Measurements from ENCODE around the gene HOMER3.

GRCh38 chr19:18967358-18968146 is 26.5 kb upstream of the HOMER3 start:
- no peak for TF ChIP-seq CTCF (IDR thresholded peaks at IDR 0.05; ENCODE audit: low read length)
- no peak for TF ChIP-seq EZH2 (IDR thresholded peaks at IDR 0.05; ENCODE audit: borderline replicate concordance, low read length)

Data from OCI-LY1 (cell line).